ENCODE results near the gene SPARCL1.

The SPARCL1 gene

DNA sequence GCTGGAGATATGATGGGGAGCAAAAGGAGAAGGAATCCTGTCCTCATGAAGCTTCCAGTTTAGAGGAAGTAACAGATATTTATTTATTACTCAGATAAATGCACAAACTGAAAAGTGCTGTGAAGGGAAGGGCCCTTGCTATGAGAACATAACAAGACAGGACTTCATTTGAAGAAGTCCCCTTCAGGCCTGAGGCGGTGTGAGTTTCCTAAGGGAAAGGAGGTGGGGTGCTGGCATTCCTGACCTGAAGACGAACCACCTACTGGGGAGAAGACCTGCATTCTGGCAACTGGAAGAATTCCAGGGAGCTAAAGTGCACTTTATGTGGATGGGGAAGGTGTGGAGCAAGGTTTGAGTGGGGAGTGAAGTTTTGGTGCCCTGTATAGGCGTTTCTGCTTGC, 15.9 kb upstream of the SPARCL1 start:
- H4K12ac ChIP-seq (ENCODE audit: low read depth, low read length): no peak overlapping the region
- no peak overlapping the region for H2BK120ac ChIP-seq (ENCODE audit: insufficient read depth, low read length, poor library complexity)
- WGBS (ENCODE audit: extremely low coverage, insufficient coverage, insufficient read length): no CpG with 5 or more reads among the region's 3 CpGs
- H3K14ac ChIP-seq (ENCODE audit: low read length): no peak overlapping the region
- no peak overlapping the region for H4K8ac ChIP-seq (ENCODE audit: low read depth, low read length)
- no peak overlapping the region for H3K4ac ChIP-seq (ENCODE audit: low read depth, low read length)
- peak overlapping the region; percentile 67 for H3K9ac ChIP-seq (ENCODE audit: low read length)
- no peak overlapping the region for H3K4me3 ChIP-seq (ENCODE audit: low read depth, low read length)
- H3K79me2 ChIP-seq (ENCODE audit: control insufficient read depth, insufficient read depth, low read length, poor library complexity): no peaks in the 10 kb centered on the region
- no peak overlapping the region for H3K18ac ChIP-seq (ENCODE audit: low read length)
- no peak overlapping the region for H2AK5ac ChIP-seq (ENCODE audit: low read length)
- no peak overlapping the region for H3K27ac ChIP-seq (ENCODE audit: low read depth, low read length)
- DNase-seq: no peak
- no peaks in the 10 kb centered on the region for H3K79me1 ChIP-seq (ENCODE audit: low read length)
- H3K9me3 ChIP-seq (ENCODE audit: insufficient read depth, low read depth, low read length): no peaks in the 10 kb centered on the region
- no peak overlapping the region for H2BK5ac ChIP-seq (ENCODE audit: low read depth, low read length, poor library complexity)
- H3K23ac ChIP-seq (ENCODE audit: low read length): no peak overlapping the region
- H2BK12ac ChIP-seq (ENCODE audit: low read length): no peak overlapping the region
- no peaks in the 10 kb centered on the region for H3K4me1 ChIP-seq (ENCODE audit: control insufficient read depth in 1 of 2, insufficient read depth in 2 of 2, low read length in 2 of 2)
- H3K27me3 ChIP-seq (ENCODE audit: insufficient read depth, low read length): no peaks in the 10 kb centered on the region
- no peak overlapping the region for H4K91ac ChIP-seq (ENCODE audit: low read depth, low read length)
- H3K4me2 ChIP-seq (ENCODE audit: low read length): no peak overlapping the region
- H3K36me3 ChIP-seq (ENCODE audit: control insufficient read depth in 1 of 2, insufficient read depth in 2 of 2, low read length in 2 of 2): no peaks in the 10 kb centered on the region
- no peak overlapping the region for H2AFZ ChIP-seq (ENCODE audit: insufficient read depth, low read length, poor library complexity)

GRCh38 chr4:87543835-87544461, 14.8 kb upstream of the SPARCL1 start:
- no peak overlapping the region for H4K91ac ChIP-seq (ENCODE audit: low read depth, low read length)
- H2AFZ ChIP-seq (ENCODE audit: insufficient read depth, low read length, poor library complexity): no peak overlapping the region
- peak in 1 of 2 donors; percentile 47 for DNase-seq
- no CpG with 5 or more reads among the region's 3 CpGs for WGBS (ENCODE audit: extremely low coverage, insufficient coverage, insufficient read length)
- H4K12ac ChIP-seq (ENCODE audit: low read depth, low read length): no peak overlapping the region
- H2BK12ac ChIP-seq (ENCODE audit: low read length): no peak overlapping the region
- no peak overlapping the region for H3K4me2 ChIP-seq (ENCODE audit: low read length)
- no peaks in the 10 kb centered on the region for H3K36me3 ChIP-seq (ENCODE audit: control insufficient read depth in 1 of 2, insufficient read depth in 2 of 2, low read length in 2 of 2)
- H3K4me1 ChIP-seq (ENCODE audit: control insufficient read depth in 1 of 2, insufficient read depth in 2 of 2, low read length in 2 of 2): no peaks in the 10 kb centered on the region
- no peak overlapping the region for H3K18ac ChIP-seq (ENCODE audit: low read length)
- no peak overlapping the region for H4K8ac ChIP-seq (ENCODE audit: low read depth, low read length)
- H3K4me3 ChIP-seq (ENCODE audit: low read depth, low read length): no peak overlapping the region
- no peaks in the 10 kb centered on the region for H3K27me3 ChIP-seq (ENCODE audit: insufficient read depth, low read length)
- no peak overlapping the region for H3K14ac ChIP-seq (ENCODE audit: low read length)
- H3K79me2 ChIP-seq (ENCODE audit: control insufficient read depth, insufficient read depth, low read length, poor library complexity): no peaks in the 10 kb centered on the region
- no peak overlapping the region for H2BK120ac ChIP-seq (ENCODE audit: insufficient read depth, low read length, poor library complexity)
- H3K4ac ChIP-seq (ENCODE audit: low read depth, low read length): no peak overlapping the region
- no peak overlapping the region for H2AK5ac ChIP-seq (ENCODE audit: low read length)
- no peak overlapping the region for H3K27ac ChIP-seq (ENCODE audit: low read depth, low read length)
- H3K79me1 ChIP-seq (ENCODE audit: low read length): no peaks in the 10 kb centered on the region
- no peaks in the 10 kb centered on the region for H3K9me3 ChIP-seq (ENCODE audit: insufficient read depth, low read depth, low read length)
- no peak overlapping the region for H3K23ac ChIP-seq (ENCODE audit: low read length)
- H3K9ac ChIP-seq (ENCODE audit: low read length): no peak overlapping the region
- H2BK5ac ChIP-seq (ENCODE audit: low read depth, low read length, poor library complexity): no peak overlapping the region

GRCh38 chr4:87542734-87543312, 13.6 kb upstream of the SPARCL1 start:
- H2BK12ac ChIP-seq (ENCODE audit: low read length): no peak overlapping the region

DNA sequence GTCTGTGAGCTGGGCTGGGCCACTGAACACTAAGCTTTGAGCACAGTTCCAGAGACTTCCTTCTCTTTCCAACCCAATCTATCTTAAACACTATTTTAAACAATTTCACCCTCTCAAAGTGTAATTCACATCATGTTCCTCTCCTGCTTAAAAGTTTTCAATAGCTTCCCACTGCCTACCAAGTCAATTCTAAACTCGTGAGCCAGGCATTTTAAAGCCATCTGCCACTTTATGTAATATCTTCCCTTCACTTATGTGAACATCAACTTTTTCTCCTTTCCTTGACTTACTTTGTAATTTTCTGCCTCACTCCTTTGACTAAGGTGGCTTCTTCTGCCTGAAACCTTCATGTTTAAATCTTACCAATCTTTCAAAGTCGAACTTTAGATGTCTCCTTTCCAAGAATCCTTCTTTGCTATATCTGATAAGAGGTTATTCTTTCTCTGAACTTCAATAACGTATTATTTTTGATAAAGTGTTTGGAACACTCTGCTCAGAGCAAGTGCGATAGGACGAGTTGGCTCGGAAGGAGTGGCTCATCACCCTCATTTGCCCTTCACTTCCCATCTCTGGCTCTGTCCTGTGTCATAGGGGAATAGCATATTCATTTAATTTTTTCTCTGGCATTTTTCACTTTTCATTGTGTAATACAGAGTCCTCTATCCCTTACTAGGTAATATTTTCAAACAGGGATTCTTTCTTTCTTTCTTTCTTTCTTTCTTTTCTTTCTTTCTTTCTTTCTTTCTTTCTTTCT, 13.0 kb upstream of the SPARCL1 start:
- H2BK5ac ChIP-seq (ENCODE audit: low read depth, low read length, poor library complexity): no peak overlapping the region
- no peaks in the 10 kb centered on the region for H3K4me1 ChIP-seq (ENCODE audit: control insufficient read depth in 1 of 2, insufficient read depth in 2 of 2, low read length in 2 of 2)
- no peaks in the 10 kb centered on the region for H3K79me2 ChIP-seq (ENCODE audit: control insufficient read depth, insufficient read depth, low read length, poor library complexity)
- H2BK120ac ChIP-seq (ENCODE audit: insufficient read depth, low read length, poor library complexity): no peak overlapping the region
- no peak overlapping the region for H4K12ac ChIP-seq (ENCODE audit: low read depth, low read length)
- H3K23ac ChIP-seq (ENCODE audit: low read length): no peak overlapping the region
- H3K27ac ChIP-seq (ENCODE audit: low read depth, low read length): no peak overlapping the region
- H3K36me3 ChIP-seq (ENCODE audit: control insufficient read depth in 1 of 2, insufficient read depth in 2 of 2, low read length in 2 of 2): no peaks in the 10 kb centered on the region
- no peak overlapping the region for H2BK12ac ChIP-seq (ENCODE audit: low read length)
- no peaks in the 10 kb centered on the region for H3K27me3 ChIP-seq (ENCODE audit: insufficient read depth, low read length)
- no peak overlapping the region for H3K4ac ChIP-seq (ENCODE audit: low read depth, low read length)
- H3K18ac ChIP-seq (ENCODE audit: low read length): no peak overlapping the region
- H4K8ac ChIP-seq (ENCODE audit: low read depth, low read length): no peak overlapping the region
- H4K91ac ChIP-seq (ENCODE audit: low read depth, low read length): no peak overlapping the region
- no peak overlapping the region for H3K4me2 ChIP-seq (ENCODE audit: low read length)
- no peak overlapping the region for H2AK5ac ChIP-seq (ENCODE audit: low read length)
- H3K14ac ChIP-seq (ENCODE audit: low read length): no peak overlapping the region
- H3K9ac ChIP-seq (ENCODE audit: low read length): no peak overlapping the region
- H3K9me3 ChIP-seq (ENCODE audit: insufficient read depth, low read depth, low read length): no peaks in the 10 kb centered on the region
- H3K4me3 ChIP-seq (ENCODE audit: low read depth, low read length): no peak overlapping the region
- H3K79me1 ChIP-seq (ENCODE audit: low read length): no peaks in the 10 kb centered on the region
- no peak overlapping the region for H2AFZ ChIP-seq (ENCODE audit: insufficient read depth, low read length, poor library complexity)
- DNase-seq: no peak
- WGBS (ENCODE audit: extremely low coverage, insufficient coverage, insufficient read length): no CpG with 5 or more reads among the region's 6 CpGs

More at GRCh38 chr4:87542734-87543312, 13.6 kb upstream of the SPARCL1 start:
- H3K14ac ChIP-seq (ENCODE audit: low read length): no peak overlapping the region
- H3K18ac ChIP-seq (ENCODE audit: low read length): no peak overlapping the region
- H3K79me1 ChIP-seq (ENCODE audit: low read length): no peaks in the 10 kb centered on the region
- H3K79me2 ChIP-seq (ENCODE audit: control insufficient read depth, insufficient read depth, low read length, poor library complexity): no peaks in the 10 kb centered on the region
- no peak overlapping the region for H3K23ac ChIP-seq (ENCODE audit: low read length)
- no peak overlapping the region for H4K8ac ChIP-seq (ENCODE audit: low read depth, low read length)
- no peak overlapping the region for H3K4ac ChIP-seq (ENCODE audit: low read depth, low read length)
- H4K91ac ChIP-seq (ENCODE audit: low read depth, low read length): no peak overlapping the region
- no peaks in the 10 kb centered on the region for H3K27me3 ChIP-seq (ENCODE audit: insufficient read depth, low read length)
- H2BK120ac ChIP-seq (ENCODE audit: insufficient read depth, low read length, poor library complexity): no peak overlapping the region
- no peak for DNase-seq
- H2AFZ ChIP-seq (ENCODE audit: insufficient read depth, low read length, poor library complexity): no peak overlapping the region
- no peak overlapping the region for H3K9ac ChIP-seq (ENCODE audit: low read length)
- no peak overlapping the region for H4K12ac ChIP-seq (ENCODE audit: low read depth, low read length)
- no peak overlapping the region for H2BK5ac ChIP-seq (ENCODE audit: low read depth, low read length, poor library complexity)
- no peak overlapping the region for H2AK5ac ChIP-seq (ENCODE audit: low read length)
- H3K4me1 ChIP-seq (ENCODE audit: control insufficient read depth in 1 of 2, insufficient read depth in 2 of 2, low read length in 2 of 2): no peaks in the 10 kb centered on the region
- H3K27ac ChIP-seq (ENCODE audit: low read depth, low read length): no peak overlapping the region
- H3K9me3 ChIP-seq (ENCODE audit: insufficient read depth, low read depth, low read length): no peaks in the 10 kb centered on the region
- H3K4me2 ChIP-seq (ENCODE audit: low read length): no peak overlapping the region
- H3K4me3 ChIP-seq (ENCODE audit: low read depth, low read length): no peak overlapping the region
- no peaks in the 10 kb centered on the region for H3K36me3 ChIP-seq (ENCODE audit: control insufficient read depth in 1 of 2, insufficient read depth in 2 of 2, low read length in 2 of 2)

Measured in trophoblast cell (in vitro differentiated cells and primary cell).